Measurements from ENCODE around the gene ASXL2.
"Not testable (repeated sequence)": the region's sequence is repeated elsewhere in the genome, so short reads cannot be mapped to it uniquely, and the experiment has no call there.

ASXL2 gene

DNA sequence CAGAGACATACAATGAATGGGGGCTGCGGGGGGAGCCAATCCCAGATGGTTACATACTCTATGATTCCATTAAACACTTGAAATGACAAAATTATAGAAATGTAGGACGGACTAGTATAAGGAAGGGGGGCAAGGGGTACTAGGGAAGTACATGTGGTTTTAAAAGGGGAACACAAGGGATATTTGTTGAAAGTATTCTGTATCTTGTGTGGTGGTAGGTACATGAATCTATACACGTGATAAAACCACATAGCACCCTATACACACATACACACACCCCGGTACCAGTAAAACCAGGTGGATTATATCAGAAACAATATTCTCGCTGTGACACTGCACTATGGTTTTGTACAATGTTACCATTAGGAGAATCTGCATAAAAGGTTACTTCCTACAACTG, 45.4 kb downstream of the ASXL2 start:
- DNase-seq (ENCODE audit: low spot score), result no peak

GRCh38 chr2:25831746-25832449, 46.4 kb downstream of the ASXL2 start:
- no peak for DNase-seq (ENCODE audit: low spot score)

DNA sequence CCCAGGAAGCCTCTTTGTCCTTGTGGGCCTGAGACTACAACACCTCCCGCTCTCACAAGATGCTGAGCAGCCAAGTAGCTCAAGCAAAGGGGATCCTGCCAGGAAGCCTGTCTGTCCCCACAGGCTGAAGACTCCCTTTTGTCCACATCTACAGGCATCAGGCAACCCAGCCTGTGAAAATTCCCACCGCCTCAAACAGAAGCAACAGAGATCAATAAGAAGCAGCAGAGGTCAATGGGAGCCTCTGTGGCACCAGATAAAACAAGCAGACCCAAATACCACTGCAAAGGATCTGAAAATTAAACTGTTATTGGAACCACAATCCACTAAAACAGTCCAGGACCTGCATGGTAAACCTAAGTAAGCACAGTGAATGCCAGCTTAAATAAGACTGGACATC, 48.5 kb downstream of the ASXL2 start:
- DNase-seq (ENCODE audit: low spot score), result no peak

DNA sequence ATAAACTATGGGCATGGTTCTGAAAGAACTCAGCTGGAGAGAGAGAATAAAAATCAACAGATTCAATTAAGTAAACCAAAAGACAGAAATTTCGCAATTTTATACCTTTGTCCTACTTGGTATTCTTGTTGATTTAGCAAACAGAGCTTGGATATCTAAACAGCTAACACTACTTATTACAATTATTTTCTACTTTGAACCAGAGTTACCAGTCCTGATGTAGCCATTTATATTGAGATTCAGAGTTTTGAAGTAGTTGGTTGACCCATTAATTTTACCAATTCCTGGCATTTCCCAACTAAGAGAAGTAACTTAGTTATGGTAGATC, 48.9 kb downstream of the ASXL2 start:
- no peak for DNase-seq (ENCODE audit: low spot score)

- DNase-seq (ENCODE audit: low spot score), result not testable (repeated sequence)
Observed at GRCh38 chr2:25828532-25829376, 49.5 kb downstream of the ASXL2 start.

DNA sequence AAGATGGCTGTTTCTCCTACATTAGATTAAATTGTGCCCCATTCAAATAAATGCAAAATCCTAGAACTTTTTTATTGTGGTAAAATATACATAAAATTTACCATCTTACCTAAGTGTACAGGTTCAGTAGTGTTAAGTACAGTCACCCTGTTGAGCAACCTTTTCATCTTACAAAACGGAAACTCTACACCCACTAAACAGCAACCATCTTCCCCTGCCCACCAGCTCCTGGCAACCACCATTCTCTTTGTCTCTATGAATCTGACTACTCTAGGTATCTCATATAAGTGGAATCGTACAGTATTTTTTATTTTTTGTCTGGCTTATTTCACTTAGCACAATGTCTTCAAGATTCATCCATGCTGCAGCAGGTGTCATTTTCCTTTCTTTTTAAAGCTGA, 53.0 kb downstream of the ASXL2 start:
- DNase-seq (ENCODE audit: low spot score), result no peak

- DNase-seq (ENCODE audit: low spot score), result no peak
Observed at GRCh38 chr2:25824718-25825117, 53.6 kb downstream of the ASXL2 start.

- no peak for DNase-seq (ENCODE audit: low spot score)
Observed at GRCh38 chr2:25824216-25824615, 54.1 kb downstream of the ASXL2 start.

GRCh38 chr2:25822190-25823117, 55.8 kb downstream of the ASXL2 start:
- peak; percentile 78 for DNase-seq (ENCODE audit: low spot score)

DNA sequence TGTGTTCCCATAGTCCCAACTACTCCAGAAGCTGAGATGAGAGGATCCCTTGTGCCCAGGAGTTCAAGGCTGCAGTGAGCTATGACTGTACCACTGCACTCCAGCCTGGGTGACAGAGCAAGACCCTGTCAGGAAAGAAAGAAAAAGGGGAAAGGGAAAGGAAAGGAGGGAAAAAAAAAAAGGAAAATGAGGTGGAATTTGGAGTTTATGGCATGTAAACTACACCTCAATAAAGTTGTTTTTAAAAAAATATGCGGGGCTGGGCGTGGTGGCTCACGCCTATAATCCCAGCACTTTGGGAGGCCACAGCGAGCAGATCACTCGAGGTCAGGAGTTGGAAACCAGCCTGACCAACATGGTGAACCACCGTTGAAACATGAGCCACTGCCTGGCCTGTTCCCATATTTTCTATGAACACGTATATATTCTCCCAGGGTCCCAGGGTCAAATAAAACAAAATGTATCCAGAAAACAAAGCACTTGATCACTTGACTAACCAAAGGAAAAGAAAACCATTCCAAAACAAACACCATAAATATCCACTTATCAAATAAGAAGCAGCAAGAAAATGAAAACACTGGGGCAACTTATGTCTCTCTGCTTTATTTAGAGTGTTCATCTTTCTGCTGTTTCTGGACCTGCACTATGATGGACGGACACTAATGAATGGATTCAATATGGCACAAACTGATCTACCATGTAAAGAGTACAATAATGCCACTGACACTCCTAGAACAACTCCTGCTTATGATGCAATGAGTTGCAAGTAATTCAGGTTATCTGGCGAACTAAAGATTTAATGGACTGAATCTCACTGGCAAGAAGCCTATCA, 56.8 kb downstream of the ASXL2 start:
- DNase-seq (ENCODE audit: low spot score), result no peak

- no peak for DNase-seq (ENCODE audit: low spot score)
Observed at GRCh38 chr2:25819597-25820039, 58.7 kb downstream of the ASXL2 start.

DNA sequence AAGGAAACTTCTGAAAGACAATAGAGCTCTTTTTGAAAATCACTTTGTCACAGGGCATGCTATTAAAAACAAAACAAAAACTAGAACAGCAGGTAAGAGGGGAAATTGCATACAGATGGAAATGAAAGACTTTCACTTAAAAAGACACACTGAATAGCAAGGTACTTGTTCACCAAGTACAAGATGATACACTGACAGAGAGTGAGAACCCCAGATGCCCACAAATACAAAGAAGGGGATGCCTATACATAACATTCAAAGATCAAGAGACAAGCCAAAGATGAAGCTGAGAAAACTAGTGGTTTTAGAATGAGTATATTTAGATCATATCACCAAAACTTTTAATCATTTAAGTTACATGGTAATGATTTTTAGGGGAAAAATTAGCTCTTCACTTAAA, 60.7 kb downstream of the ASXL2 start:
- DNase-seq (ENCODE audit: low spot score), result no peak

GRCh38 chr2:25817006-25817405, 61.3 kb downstream of the ASXL2 start:
- DNase-seq (ENCODE audit: low spot score), result no peak

DNA sequence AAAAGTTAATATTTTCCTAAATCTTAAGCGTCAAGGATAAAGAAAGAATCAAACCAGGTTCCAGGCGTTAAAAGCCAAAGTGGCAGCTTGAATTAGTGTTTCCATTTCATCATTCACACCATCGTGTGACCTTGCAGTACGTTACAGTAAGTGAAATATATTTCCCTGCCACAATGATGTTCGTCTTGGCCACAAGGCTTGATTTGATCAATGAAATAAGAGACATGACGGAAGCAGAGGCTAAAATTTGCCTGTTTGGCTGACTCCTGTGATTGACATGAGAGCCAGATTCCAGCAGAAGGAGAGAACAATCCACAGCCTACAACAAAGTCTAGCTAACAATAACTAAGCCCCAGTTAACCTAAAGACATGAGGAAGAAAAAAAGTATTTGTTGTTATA, 62.0 kb downstream of the ASXL2 start:
- DNase-seq (ENCODE audit: low spot score), result no peak

- DNase-seq (ENCODE audit: low spot score), result no peak
Observed at GRCh38 chr2:25814681-25815080, 63.6 kb downstream of the ASXL2 start.

GRCh38 chr2:25810428-25810827, 67.9 kb downstream of the ASXL2 start:
- no peak for DNase-seq (ENCODE audit: low spot score)

DNA sequence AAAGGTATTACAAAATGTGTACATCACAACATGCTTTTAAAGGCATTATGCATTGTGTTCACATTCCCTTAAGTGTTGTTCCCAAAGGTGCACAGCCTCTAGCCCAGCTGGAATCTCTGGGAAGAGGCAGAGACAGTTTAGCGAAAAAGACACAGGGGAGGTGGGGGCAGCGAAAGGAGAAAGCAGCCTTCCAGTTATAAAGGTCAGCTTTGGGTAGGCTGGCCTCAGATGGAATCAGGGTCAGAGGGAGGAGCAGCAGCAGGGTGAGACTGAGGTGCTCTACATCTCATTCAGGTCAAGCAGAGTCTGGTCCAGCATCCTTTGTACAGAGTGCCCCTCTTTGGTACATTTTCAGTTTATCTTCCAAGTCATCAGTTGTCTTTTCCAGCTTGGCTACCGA, 68.6 kb downstream of the ASXL2 start:
- DNase-seq (ENCODE audit: low spot score), result no peak

DNA sequence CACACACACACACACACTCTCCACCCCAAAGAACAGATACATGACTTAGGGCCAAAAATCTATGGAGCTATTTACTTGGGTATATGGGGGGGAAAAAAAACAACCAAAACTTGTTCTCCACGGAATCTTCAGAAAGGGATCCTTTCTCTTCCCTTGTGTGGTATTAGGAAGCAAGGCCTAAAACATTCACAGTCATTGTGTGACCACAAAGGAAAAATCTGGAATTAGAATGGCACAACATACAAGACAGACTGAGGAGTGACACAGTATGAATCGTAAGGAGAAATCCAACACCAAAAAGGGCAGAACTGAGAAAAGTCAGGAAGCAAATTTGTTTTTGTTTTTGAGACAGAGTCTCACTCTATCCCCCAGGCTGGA, 70.3 kb downstream of the ASXL2 start:
- DNase-seq (ENCODE audit: low spot score), result no peak

GRCh38 chr2:25806941-25807340, 71.3 kb downstream of the ASXL2 start:
- DNase-seq (ENCODE audit: low spot score), result no peak

DNA sequence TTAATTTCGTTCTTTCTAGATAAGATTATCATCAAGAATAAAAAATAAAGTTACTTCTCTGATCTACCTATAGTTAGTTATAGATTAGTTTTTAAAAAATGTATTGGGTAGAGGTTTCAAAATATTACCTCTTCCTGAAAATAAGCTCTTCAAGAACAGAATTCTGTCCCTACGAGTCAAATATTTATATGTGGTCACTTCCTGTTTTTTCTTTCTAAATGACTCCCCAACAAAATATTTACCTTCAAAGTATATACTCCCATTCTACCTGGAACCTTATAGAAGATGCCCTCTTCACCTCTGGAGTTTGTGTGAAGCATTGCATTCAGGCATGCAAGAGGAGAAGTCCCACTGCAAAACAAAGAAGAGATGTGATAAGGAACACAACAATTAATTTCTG, 72.3 kb downstream of the ASXL2 start:
- DNase-seq (ENCODE audit: low spot score), result no peak

DNA sequence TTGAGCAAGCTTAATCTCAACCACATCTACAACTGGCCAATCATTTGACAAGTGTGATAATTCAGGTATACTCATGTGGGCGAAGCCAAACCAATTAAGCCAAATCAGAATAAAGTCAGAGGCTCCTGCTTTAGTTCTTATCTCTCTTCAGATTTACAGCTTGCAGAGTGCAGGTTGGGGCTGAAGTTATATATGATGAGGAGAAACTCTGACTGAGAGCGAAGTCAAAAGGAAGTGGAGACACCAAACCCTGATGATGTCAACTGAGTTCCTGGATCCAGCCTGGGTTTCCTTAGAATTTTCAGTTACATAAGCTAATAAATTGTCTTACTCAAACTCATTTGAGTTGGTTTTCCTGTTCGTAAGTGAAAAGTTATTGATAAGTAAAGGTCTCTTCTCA, 73.9 kb downstream of the ASXL2 start:
- no peak for DNase-seq (ENCODE audit: low spot score)

- DNase-seq (ENCODE audit: low spot score), result no peak
Observed at GRCh38 chr2:25799301-25799700, 79.0 kb downstream of the ASXL2 start.
